ENCODE data around the gene CHRNB2.

DNA sequence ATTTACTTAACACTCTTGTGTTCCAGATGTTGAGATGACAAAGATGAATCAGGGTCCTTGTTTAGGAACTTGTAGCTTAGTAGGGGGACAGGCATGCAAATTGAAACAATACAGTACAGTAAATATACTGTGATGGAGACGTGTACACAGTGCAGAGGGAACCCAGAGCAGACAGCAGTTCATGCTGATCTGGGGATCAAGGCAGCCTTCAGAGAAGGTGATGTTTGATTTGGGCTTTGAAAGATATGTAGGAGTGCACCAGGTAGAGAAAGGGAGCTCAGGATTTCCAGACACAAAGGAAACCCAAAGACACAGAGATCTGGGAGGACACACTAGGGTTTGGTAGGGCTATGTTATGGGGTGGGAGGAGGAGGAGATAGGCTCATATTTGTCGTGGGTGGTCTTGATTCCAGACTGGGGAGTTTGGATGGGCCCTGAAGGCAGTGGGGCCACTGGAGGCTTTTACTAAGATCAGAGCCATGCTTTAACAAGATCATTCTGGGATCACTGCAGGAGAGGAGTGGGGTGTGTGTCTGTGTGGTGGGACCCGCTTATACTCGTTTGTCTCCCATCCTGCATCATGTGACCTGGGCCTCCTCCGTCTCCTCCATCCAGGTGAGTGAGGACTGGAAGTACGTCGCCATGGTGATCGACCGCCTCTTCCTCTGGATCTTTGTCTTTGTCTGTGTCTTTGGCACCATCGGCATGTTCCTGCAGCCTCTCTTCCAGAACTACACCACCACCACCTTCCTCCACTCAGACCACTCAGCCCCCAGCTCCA lies 7.8 kb downstream of the CHRNB2 start:
- no peak for TF ChIP-seq CTCF (IDR thresholded peaks at IDR 0.05; ENCODE audit: poor library complexity)
- TF ChIP-seq EZH2 (IDR thresholded peaks at IDR 0.05; ENCODE audit: borderline replicate concordance): no peak
